Measurements from ENCODE around the gene FAM170B.
A peak's percentile ranks its signal among the peaks of the same experiment; 100 is the strongest.

FAM170B gene

GRCh38 chr10:49153115-49153514, 19.3 kb upstream of the FAM170B start:
- DNase-seq (ENCODE audit: low read depth): no peak
- TF ChIP-seq, protein P1, sequence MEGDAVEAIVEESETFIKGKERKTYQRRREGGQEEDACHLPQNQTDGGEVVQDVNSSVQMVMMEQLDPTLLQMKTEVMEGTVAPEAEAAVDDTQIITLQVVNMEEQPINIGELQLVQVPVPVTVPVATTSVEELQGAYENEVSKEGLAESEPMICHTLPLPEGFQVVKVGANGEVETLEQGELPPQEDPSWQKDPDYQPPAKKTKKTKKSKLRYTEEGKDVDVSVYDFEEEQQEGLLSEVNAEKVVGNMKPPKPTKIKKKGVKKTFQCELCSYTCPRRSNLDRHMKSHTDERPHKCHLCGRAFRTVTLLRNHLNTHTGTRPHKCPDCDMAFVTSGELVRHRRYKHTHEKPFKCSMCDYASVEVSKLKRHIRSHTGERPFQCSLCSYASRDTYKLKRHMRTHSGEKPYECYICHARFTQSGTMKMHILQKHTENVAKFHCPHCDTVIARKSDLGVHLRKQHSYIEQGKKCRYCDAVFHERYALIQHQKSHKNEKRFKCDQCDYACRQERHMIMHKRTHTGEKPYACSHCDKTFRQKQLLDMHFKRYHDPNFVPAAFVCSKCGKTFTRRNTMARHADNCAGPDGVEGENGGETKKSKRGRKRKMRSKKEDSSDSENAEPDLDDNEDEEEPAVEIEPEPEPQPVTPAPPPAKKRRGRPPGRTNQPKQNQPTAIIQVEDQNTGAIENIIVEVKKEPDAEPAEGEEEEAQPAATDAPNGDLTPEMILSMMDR (conservative IDR thresholded peaks at IDR 0.05; ENCODE audit: control insufficient read depth, insufficient read depth, low read depth, low read length): no peak

GRCh38 chr10:49152663-49153062, 18.8 kb upstream of the FAM170B start:
- TF ChIP-seq, protein P1 (conservative IDR thresholded peaks at IDR 0.05; ENCODE audit: control insufficient read depth, insufficient read depth, low read depth, low read length): no peak
- no peak for DNase-seq (ENCODE audit: low read depth)
- no peak overlapping the region for H3K4me3 ChIP-seq (ENCODE audit: control insufficient read depth, low read depth, low read length)

More at GRCh38 chr10:49153115-49153514, 19.3 kb upstream of the FAM170B start:
- H3K4me3 ChIP-seq (ENCODE audit: control insufficient read depth, low read depth, low read length): no peak overlapping the region

DNA sequence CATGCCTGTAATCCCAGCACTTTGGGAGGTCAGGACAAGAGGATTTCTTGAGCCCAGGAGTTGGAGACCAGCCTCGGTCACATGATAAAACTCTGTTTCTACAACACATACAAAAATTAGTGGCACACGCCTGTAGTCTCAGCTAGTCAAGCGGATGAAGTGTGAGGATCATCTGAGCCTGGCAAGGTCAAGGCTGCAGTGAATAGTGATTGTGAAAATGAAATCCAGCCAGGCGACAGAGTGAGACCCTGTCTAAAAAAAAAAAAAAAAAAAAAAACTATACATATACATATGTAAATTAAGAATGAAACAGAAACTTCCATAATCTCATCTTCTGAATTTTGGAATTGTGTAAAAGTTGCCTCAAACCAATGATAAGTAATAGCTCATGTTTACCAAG, 18.2 kb upstream of the FAM170B start:
- TF ChIP-seq, protein P1 (conservative IDR thresholded peaks at IDR 0.05; ENCODE audit: control insufficient read depth, insufficient read depth, low read depth, low read length): no peak
- no peak for DNase-seq (ENCODE audit: low read depth)
- H3K4me3 ChIP-seq (ENCODE audit: control insufficient read depth, low read depth, low read length): no peak overlapping the region

DNA sequence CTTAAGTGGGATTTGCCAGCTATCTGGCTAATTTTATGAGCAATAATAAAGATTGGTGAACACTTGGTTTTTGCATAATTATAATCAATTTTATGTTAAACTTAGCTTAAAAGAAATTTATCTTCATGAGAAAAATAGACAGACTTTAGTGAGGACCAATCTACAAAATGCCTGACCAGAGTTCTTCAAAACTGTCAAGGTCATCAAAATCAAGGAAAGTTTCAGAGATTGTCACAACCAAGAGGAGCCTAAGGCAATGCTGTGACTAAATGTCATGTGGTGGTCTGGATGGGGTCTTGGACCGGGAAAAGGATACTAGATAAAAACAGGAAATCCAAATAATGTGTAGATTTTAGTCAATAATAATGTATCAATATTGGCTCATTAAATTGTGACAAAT, 17.7 kb upstream of the FAM170B start:
- no peak for DNase-seq (ENCODE audit: low read depth)
- H3K4me3 ChIP-seq (ENCODE audit: control insufficient read depth, low read depth, low read length): no peak overlapping the region
- TF ChIP-seq, protein P1 (conservative IDR thresholded peaks at IDR 0.05; ENCODE audit: control insufficient read depth, insufficient read depth, low read depth, low read length): no peak

DNA sequence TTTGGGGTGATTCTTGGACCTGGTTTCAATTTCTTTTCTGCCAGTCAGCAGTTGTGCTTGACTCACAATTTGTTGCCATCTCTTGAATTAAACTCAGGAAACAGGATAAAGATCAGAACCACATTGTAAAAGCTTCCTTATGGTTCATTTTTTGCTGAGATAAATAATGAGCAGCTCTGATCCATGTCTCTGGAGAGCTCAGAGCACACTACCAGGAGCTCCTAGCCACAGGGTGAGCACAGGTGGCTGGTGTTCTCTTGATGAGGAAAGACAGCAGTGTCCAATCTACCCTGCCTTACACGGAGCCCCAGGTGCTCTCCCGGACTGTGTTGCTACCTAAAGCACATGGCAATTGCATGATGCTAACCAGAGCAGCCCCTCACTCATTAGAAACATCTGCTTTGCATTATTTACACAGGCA, 17.2 kb upstream of the FAM170B start:
- H3K4me3 ChIP-seq (ENCODE audit: control insufficient read depth, low read depth, low read length): no peak overlapping the region
- DNase-seq (ENCODE audit: low read depth): no peak
- TF ChIP-seq, protein P1 (conservative IDR thresholded peaks at IDR 0.05; ENCODE audit: control insufficient read depth, insufficient read depth, low read depth, low read length): no peak

DNA sequence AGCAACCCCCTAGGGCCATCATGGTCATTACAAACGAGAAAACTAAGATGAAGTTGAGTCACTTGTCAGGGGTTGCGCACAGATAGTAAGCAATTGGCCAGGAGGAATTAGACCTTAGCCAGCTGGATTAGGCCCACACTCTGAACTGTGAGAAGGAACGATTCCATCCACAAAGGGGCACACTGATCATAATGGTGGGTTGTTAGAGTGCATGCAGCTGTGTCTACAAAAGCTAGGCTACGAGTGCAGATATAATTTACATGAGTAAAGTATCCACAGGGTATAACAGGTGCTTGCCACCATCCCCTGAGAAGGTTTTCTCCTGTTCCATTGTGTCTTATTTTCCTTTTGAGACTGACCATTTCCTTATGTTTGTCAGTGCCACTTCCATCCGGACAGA, 16.6 kb upstream of the FAM170B start:
- TF ChIP-seq, protein P1 (conservative IDR thresholded peaks at IDR 0.05; ENCODE audit: control insufficient read depth, insufficient read depth, low read depth, low read length): no peak
- peak; percentile 47 for DNase-seq (ENCODE audit: low read depth)
- no peak overlapping the region for H3K4me3 ChIP-seq (ENCODE audit: control insufficient read depth, low read depth, low read length)

DNA sequence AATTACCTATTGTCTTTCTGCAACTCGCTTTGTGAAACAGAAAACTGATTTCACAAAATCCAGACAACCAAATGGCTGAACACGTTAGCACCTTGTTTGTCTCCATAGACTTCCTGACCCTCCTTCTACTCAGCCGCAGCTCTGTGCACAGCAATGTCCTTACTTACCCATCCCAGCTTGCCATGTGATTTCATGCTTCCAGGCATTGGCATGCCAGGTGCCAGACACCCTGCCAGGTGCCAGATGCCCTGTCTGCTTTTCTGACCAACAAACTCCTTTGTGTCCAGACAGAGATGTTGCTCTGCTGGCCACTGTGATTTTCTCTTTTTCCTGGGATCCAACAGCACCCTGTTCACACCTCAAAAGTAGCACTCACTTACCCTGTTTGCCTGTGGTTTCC, 16.1 kb upstream of the FAM170B start:
- H3K4me3 ChIP-seq (ENCODE audit: control insufficient read depth, low read depth, low read length): no peak overlapping the region
- no peak for DNase-seq (ENCODE audit: low read depth)
- TF ChIP-seq, protein P1 (conservative IDR thresholded peaks at IDR 0.05; ENCODE audit: control insufficient read depth, insufficient read depth, low read depth, low read length): no peak
